ENCODE results near the gene PAGR1.

GRCh38 chr16:29820271-29820701 is 4.3 kb downstream of the PAGR1 start, which contains the start of gene MVP:
- no peak for TF ChIP-seq YY1 (IDR thresholded peaks at IDR 0.05; ENCODE audit: insufficient read depth, insufficient read length)
- no peak for TF ChIP-seq ZNF274 (IDR thresholded peaks at IDR 0.05; ENCODE audit: low read depth, low read length)
- no peak for TF ChIP-seq SUZ12 (IDR thresholded peaks at IDR 0.05; ENCODE audit: extremely low read depth, insufficient read depth, insufficient read length)

Data from NT2/D1 (cell line).